ENCODE results near the gene AMH.
A peak's percentile ranks its signal among the peaks of the same experiment; 100 is the strongest.

The AMH gene

DNA sequence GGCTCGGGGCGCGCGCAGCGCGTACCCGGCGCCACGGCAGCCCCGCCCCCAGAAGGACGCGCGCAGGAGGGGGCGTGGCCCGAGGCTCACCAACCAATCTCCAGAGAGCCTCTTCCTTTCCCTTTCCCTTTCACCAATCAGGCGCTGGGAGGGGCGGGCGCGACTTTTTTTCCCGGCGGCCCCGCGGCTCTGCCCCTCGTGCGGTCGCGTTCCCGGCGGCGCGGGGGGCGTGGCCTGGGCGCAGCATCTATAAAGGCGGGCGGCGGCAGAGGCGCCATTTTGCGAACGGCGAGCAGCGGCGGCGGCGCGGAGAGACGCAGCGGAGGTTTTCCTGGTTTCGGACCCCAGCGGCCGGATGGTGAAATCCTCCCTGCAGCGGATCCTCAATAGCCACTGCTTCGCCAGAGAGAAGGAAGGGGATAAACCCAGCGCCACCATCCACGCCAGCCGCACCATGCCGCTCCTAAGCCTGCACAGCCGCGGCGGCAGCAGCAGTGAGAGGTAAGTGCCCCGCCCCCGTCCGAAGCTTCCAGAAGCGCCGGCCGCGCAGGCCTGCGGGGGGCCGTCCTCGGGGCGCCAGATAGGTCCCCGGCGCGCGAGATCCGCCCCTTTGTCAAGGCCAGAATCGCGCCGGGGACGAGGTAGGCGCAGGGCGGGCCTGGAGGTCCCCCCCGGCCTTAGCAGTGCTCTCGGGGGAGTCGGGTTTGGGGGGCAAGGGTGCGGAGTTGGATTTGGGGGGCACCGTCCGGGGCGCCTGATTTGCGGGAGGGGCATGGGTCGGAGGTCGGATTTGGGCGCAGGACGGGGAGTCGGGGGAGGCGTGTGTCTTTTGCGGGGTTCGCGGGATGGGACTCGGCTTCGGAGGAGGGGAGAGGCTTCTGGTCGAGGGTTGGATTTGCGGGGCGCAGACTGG lies 20.4 kb downstream of the AMH start (continued):
- TF ChIP-seq, protein P1, sequence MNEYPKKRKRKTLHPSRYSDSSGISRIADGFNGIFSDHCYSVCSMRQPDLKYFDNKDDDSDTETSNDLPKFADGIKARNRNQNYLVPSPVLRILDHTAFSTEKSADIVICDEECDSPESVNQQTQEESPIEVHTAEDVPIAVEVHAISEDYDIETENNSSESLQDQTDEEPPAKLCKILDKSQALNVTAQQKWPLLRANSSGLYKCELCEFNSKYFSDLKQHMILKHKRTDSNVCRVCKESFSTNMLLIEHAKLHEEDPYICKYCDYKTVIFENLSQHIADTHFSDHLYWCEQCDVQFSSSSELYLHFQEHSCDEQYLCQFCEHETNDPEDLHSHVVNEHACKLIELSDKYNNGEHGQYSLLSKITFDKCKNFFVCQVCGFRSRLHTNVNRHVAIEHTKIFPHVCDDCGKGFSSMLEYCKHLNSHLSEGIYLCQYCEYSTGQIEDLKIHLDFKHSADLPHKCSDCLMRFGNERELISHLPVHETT (tag by site-specific recombination; IDR thresholded peaks at IDR 0.05), result 0 out of 2 replicates have a peak, but pooled peaks have one; percentile 34
- TF ChIP-seq YY2 (tag by site-specific recombination; IDR thresholded peaks at IDR 0.05) (peak; percentile 81), YY1 (tag by site-specific recombination; IDR thresholded peaks at IDR 0.05) (peak; percentile 96), FEZF1 (tag by site-specific recombination; IDR thresholded peaks at IDR 0.05) (no peak), ZNF114 (tag by site-specific recombination; IDR thresholded peaks at IDR 0.05) (no peak), ZNF184 (tag by site-specific recombination; IDR thresholded peaks at IDR 0.05) (no peak), KLF9 (tag by site-specific recombination; IDR thresholded peaks at IDR 0.05; ENCODE audit: low read depth) (peak; percentile 92), ZIC2 (tag by site-specific recombination; IDR thresholded peaks at IDR 0.05) (peak; percentile 33; the same call in 1 of the 2 replicates), ZSCAN30 (tag by site-specific recombination; IDR thresholded peaks at IDR 0.05) (peak; percentile 54; the same call in 1 of the 2 replicates), ZNF10 (tag by site-specific recombination; IDR thresholded peaks at IDR 0.05) (no peak), ZNF155 (tag by site-specific recombination; IDR thresholded peaks at IDR 0.05) (no peak), MYNN (tag by site-specific recombination; IDR thresholded peaks at IDR 0.05; ENCODE audit: borderline replicate concordance) (no peak), ZNF621 (tag by site-specific recombination; IDR thresholded peaks at IDR 0.05) (no peak)
- TF ChIP-seq, protein P2, sequence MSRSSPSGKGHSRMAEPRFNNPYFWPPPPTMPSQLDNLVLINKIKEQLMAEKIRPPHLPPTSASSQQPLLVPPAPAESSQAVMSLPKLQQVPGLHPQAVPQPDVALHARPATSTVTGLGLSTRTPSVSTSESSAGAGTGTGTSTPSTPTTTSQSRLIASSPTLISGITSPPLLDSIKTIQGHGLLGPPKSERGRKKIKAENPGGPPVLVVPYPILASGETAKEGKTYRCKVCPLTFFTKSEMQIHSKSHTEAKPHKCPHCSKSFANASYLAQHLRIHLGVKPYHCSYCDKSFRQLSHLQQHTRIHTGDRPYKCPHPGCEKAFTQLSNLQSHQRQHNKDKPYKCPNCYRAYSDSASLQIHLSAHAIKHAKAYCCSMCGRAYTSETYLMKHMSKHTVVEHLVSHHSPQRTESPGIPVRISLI (tag by site-specific recombination; IDR thresholded peaks at IDR 0.05), result 0 out of 2 replicates have a peak, but pooled peaks have one; percentile 81
- TF ChIP-seq, protein P3, sequence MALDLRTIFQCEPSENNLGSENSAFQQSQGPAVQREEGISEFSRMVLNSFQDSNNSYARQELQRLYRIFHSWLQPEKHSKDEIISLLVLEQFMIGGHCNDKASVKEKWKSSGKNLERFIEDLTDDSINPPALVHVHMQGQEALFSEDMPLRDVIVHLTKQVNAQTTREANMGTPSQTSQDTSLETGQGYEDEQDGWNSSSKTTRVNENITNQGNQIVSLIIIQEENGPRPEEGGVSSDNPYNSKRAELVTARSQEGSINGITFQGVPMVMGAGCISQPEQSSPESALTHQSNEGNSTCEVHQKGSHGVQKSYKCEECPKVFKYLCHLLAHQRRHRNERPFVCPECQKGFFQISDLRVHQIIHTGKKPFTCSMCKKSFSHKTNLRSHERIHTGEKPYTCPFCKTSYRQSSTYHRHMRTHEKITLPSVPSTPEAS (tag by site-specific recombination; IDR thresholded peaks at IDR 0.05), result no peak
- TF ChIP-seq, protein P4, sequence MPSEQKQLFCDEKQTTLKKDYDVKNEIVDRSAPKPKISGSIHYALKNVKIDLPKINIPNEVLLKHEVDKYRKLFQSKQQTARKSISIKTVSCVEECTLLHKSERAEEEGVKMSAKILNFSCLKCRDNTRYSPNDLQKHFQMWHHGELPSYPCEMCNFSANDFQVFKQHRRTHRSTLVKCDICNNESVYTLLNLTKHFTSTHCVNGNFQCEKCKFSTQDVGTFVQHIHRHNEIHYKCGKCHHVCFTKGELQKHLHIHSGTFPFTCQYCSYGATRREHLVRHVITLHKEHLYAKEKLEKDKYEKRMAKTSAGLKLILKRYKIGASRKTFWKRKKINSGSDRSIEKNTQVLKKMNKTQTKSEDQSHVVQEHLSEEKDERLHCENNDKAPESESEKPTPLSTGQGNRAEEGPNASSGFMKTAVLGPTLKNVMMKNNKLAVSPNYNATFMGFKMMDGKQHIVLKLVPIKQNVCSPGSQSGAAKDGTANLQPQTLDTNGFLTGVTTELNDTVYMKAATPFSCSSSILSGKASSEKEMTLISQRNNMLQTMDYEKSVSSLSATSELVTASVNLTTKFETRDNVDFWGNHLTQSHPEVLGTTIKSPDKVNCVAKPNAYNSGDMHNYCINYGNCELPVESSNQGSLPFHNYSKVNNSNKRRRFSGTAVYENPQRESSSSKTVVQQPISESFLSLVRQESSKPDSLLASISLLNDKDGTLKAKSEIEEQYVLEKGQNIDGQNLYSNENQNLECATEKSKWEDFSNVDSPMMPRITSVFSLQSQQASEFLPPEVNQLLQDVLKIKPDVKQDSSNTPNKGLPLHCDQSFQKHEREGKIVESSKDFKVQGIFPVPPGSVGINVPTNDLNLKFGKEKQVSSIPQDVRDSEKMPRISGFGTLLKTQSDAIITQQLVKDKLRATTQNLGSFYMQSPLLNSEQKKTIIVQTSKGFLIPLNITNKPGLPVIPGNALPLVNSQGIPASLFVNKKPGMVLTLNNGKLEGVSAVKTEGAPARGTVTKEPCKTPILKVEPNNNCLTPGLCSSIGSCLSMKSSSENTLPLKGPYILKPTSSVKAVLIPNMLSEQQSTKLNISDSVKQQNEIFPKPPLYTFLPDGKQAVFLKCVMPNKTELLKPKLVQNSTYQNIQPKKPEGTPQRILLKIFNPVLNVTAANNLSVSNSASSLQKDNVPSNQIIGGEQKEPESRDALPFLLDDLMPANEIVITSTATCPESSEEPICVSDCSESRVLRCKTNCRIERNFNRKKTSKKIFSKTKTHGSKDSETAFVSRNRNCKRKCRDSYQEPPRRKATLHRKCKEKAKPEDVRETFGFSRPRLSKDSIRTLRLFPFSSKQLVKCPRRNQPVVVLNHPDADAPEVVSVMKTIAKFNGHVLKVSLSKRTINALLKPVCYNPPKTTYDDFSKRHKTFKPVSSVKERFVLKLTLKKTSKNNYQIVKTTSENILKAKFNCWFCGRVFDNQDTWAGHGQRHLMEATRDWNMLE (tag by site-specific recombination; conservative IDR thresholded peaks at IDR 0.05; ENCODE audit: low read depth), result no peak
- TF ChIP-seq, protein P5, sequence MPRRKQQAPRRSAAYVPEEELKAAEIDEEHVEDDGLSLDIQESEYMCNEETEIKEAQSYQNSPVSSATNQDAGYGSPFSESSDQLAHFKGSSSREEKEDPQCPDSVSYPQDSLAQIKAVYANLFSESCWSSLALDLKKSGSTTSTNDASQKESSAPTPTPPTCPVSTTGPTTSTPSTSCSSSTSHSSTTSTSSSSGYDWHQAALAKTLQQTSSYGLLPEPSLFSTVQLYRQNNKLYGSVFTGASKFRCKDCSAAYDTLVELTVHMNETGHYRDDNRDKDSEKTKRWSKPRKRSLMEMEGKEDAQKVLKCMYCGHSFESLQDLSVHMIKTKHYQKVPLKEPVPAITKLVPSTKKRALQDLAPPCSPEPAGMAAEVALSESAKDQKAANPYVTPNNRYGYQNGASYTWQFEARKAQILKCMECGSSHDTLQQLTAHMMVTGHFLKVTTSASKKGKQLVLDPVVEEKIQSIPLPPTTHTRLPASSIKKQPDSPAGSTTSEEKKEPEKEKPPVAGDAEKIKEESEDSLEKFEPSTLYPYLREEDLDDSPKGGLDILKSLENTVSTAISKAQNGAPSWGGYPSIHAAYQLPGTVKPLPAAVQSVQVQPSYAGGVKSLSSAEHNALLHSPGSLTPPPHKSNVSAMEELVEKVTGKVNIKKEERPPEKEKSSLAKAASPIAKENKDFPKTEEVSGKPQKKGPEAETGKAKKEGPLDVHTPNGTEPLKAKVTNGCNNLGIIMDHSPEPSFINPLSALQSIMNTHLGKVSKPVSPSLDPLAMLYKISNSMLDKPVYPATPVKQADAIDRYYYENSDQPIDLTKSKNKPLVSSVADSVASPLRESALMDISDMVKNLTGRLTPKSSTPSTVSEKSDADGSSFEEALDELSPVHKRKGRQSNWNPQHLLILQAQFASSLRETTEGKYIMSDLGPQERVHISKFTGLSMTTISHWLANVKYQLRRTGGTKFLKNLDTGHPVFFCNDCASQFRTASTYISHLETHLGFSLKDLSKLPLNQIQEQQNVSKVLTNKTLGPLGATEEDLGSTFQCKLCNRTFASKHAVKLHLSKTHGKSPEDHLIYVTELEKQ (tag by site-specific recombination; IDR thresholded peaks at IDR 0.05; ENCODE audit: borderline replicate concordance), result no peak
- TF ChIP-seq, protein P6, sequence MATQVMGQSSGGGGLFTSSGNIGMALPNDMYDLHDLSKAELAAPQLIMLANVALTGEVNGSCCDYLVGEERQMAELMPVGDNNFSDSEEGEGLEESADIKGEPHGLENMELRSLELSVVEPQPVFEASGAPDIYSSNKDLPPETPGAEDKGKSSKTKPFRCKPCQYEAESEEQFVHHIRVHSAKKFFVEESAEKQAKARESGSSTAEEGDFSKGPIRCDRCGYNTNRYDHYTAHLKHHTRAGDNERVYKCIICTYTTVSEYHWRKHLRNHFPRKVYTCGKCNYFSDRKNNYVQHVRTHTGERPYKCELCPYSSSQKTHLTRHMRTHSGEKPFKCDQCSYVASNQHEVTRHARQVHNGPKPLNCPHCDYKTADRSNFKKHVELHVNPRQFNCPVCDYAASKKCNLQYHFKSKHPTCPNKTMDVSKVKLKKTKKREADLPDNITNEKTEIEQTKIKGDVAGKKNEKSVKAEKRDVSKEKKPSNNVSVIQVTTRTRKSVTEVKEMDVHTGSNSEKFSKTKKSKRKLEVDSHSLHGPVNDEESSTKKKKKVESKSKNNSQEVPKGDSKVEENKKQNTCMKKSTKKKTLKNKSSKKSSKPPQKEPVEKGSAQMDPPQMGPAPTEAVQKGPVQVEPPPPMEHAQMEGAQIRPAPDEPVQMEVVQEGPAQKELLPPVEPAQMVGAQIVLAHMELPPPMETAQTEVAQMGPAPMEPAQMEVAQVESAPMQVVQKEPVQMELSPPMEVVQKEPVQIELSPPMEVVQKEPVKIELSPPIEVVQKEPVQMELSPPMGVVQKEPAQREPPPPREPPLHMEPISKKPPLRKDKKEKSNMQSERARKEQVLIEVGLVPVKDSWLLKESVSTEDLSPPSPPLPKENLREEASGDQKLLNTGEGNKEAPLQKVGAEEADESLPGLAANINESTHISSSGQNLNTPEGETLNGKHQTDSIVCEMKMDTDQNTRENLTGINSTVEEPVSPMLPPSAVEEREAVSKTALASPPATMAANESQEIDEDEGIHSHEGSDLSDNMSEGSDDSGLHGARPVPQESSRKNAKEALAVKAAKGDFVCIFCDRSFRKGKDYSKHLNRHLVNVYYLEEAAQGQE (tag by site-specific recombination; IDR thresholded peaks at IDR 0.05), result no peak
- TF ChIP-seq, protein P7, sequence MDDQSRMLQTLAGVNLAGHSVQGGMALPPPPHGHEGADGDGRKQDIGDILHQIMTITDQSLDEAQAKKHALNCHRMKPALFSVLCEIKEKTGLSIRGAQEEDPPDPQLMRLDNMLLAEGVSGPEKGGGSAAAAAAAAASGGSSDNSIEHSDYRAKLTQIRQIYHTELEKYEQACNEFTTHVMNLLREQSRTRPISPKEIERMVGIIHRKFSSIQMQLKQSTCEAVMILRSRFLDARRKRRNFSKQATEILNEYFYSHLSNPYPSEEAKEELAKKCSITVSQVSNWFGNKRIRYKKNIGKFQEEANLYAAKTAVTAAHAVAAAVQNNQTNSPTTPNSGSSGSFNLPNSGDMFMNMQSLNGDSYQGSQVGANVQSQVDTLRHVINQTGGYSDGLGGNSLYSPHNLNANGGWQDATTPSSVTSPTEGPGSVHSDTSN (CRISPR knock-in tag; IDR thresholded peaks at IDR 0.05), result peak; percentile 49; the same call in 1 of the 2 replicates

Measured in HEK293 (cell line).